Measurements from ENCODE around the gene VPS35.

The VPS35 gene

DNA sequence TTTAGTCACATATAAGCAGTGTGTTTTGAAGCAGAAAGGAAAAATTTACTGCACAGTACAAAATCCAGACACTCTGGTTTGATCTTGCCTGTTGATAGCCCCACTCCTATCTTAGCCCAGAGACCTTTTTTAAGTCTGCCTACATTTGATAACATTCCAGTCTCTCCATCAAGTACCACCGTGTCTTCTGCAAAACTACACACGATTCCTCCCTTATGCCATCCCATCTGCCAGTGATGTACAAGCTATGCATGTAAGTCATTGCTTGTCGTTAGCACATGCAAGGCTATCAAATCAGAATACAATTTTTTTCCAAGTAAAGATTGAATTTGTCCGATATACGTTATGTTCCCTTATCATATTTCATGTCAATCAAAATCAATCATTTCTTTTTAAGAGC is 82.7 kb downstream of the VPS35 start:
- FAIRE-seq, result no peak

Measured in TTC549 (cell line).